Type B pancreatic cell (in vitro differentiated cells): ENCODE results near the gene CD274. TPM values are rescaled to one million over a fixed set of nuclear protein-coding genes. Genes with fewer than 3 reads are reported as not detected.
"Not testable (repeated sequence)": the region's sequence is repeated elsewhere in the genome, so short reads cannot be mapped to it uniquely, and the experiment has no call there.

Experiments
- DNase-seq: peaks from one replicate; pipeline ENCODE4 v3.0.0; 2021; ENCODE audit warnings: mixed read lengths; ENCODE audit not compliant: unreplicated experiment; ENCODE audit errors: extremely low spot score
- H3K27ac Mint-ChIP-seq: 2 replicates; pipeline ENCODE4 v1.8.0; 2021; ENCODE audit warnings: mild to moderate bottlenecking, mixed read lengths
- H3K27me3 Mint-ChIP-seq: 2 replicates; pipeline ENCODE4 v1.8.0; 2021; ENCODE audit warnings: mixed read lengths
- H3K36me3 Mint-ChIP-seq: 2 replicates; pipeline ENCODE4 v1.8.0; 2021; ENCODE audit warnings: mixed read lengths
- H3K4me1 Mint-ChIP-seq: one replicate; pipeline ENCODE4 v1.8.0; 2021; ENCODE audit warnings: mixed read lengths; ENCODE audit not compliant: unreplicated experiment
- H3K4me3 Mint-ChIP-seq: 2 replicates; pipeline ENCODE4 v1.8.0; 2021; ENCODE audit warnings: mild to moderate bottlenecking, mixed read lengths
- H3K9me3 Mint-ChIP-seq: 2 replicates; pipeline ENCODE4 v1.8.0; 2021; ENCODE audit warnings: mixed read lengths
- total RNA-seq: library from RNA; stranded (reverse); gene quantifications from 2 replicates; pipeline ENCODE4 v1.2.1, GENCODE V29; 2021; ENCODE audit warnings: low replicate concordance
- TF ChIP-seq, protein P1 (sequence below): fragments of 200-600 bp; sonication (generic); conservative IDR thresholded peaks from 2 replicates; pipeline ENCODE4 v1.5.0; 2021; ENCODE audit warnings: antibody characterized with exemption, mild to moderate bottlenecking

The CD274 gene
- total RNA-seq, 1 donor from 2014 or later = 1.2 TPM

DNA sequence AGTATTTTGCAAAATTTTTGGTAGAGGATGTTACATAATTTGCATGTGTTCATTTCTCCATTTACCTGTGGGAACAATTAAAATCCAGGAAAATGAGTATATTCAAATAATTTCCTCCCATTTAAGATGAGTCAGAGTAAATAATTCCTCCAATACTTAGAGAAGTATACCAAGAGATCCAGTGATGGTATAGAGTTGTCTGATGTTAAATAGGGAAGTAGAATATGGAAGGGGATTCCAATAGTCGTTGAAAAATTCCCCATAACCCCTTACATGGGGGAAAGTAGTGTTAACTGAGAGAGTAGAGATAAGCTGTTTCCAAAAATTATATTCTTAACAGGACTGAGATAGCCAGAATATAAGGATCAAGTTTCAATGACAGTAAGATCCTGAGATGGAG is 15.7 kb downstream of the CD274 start:
- TF ChIP-seq, protein P1, sequence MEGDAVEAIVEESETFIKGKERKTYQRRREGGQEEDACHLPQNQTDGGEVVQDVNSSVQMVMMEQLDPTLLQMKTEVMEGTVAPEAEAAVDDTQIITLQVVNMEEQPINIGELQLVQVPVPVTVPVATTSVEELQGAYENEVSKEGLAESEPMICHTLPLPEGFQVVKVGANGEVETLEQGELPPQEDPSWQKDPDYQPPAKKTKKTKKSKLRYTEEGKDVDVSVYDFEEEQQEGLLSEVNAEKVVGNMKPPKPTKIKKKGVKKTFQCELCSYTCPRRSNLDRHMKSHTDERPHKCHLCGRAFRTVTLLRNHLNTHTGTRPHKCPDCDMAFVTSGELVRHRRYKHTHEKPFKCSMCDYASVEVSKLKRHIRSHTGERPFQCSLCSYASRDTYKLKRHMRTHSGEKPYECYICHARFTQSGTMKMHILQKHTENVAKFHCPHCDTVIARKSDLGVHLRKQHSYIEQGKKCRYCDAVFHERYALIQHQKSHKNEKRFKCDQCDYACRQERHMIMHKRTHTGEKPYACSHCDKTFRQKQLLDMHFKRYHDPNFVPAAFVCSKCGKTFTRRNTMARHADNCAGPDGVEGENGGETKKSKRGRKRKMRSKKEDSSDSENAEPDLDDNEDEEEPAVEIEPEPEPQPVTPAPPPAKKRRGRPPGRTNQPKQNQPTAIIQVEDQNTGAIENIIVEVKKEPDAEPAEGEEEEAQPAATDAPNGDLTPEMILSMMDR = no peak
- Mint-ChIP-seq H3K4me1 (no peaks in the 10 kb centered on the region), H3K36me3 (no peaks in the 10 kb centered on the region), H3K4me3 (no peak overlapping the region), H3K27ac (no peak overlapping the region), H3K27me3 (no peaks in the 10 kb centered on the region), H3K9me3 (no peaks in the 10 kb centered on the region)
- DNase-seq = no peak

DNA sequence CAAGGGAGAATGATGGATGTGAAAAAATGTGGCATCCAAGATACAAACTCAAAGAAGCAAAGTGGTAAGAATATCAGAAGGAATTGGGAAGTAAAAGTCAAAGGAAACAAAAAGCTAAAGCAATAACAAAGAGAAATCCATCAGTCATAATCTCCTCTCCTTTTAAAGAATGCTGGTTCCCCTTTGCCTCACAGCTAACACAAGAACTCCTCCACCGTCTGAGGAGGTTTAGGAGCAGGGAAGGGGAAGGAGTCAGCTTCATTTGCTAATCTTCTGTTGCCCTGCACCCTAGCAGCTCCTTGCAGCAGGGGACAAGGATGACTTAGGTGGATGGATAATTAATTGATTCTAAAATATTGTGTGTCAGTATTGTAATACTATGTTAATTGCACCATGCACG is 16.4 kb downstream of the CD274 start:
- Mint-ChIP-seq H3K4me3 (no peak overlapping the region), H3K9me3 (no peaks in the 10 kb centered on the region), H3K4me1 (no peaks in the 10 kb centered on the region), H3K27me3 (no peaks in the 10 kb centered on the region), H3K36me3 (no peaks in the 10 kb centered on the region), H3K27ac (no peak overlapping the region)
- DNase-seq = no peak
- TF ChIP-seq, protein P1 = no peak

DNA sequence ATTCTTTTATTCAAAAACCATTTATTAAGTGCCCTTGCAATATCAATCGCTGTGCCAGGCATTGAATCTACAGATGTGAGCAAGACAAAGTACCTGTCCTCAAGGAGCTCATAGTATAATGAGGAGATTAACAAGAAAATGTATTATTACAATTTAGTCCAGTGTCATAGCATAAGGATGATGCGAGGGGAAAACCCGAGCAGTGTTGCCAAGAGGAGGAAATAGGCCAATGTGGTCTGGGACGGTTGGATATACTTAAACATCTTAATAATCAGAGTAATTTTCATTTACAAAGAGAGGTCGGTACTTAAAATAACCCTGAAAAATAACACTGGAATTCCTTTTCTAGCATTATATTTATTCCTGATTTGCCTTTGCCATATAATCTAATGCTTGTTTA is 18.5 kb downstream of the CD274 start:
- Mint-ChIP-seq H3K9me3 (no peaks in the 10 kb centered on the region), H3K36me3 (no peaks in the 10 kb centered on the region), H3K4me1 (no peaks in the 10 kb centered on the region), H3K27me3 (no peaks in the 10 kb centered on the region), H3K27ac (no peak overlapping the region), H3K4me3 (no peak overlapping the region)
- DNase-seq = no peak
- TF ChIP-seq, protein P1 = no peak

DNA sequence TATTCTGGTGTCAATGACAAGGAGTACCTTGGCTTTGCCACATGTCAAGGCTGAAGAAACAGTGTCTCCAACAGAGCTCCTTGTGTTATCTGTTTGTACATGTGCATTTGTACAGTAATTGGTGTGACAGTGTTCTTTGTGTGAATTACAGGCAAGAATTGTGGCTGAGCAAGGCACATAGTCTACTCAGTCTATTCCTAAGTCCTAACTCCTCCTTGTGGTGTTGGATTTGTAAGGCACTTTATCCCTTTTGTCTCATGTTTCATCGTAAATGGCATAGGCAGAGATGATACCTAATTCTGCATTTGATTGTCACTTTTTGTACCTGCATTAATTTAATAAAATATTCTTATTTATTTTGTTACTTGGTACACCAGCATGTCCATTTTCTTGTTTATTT is 19.8 kb downstream of the CD274 start:
- Mint-ChIP-seq H3K4me1 (no peaks in the 10 kb centered on the region), H3K4me3 (no peak overlapping the region), H3K36me3 (no peaks in the 10 kb centered on the region), H3K27me3 (no peaks in the 10 kb centered on the region), H3K9me3 (no peaks in the 10 kb centered on the region), H3K27ac (no peak overlapping the region)
- TF ChIP-seq, protein P1 = no peak
- no peak for DNase-seq

DNA sequence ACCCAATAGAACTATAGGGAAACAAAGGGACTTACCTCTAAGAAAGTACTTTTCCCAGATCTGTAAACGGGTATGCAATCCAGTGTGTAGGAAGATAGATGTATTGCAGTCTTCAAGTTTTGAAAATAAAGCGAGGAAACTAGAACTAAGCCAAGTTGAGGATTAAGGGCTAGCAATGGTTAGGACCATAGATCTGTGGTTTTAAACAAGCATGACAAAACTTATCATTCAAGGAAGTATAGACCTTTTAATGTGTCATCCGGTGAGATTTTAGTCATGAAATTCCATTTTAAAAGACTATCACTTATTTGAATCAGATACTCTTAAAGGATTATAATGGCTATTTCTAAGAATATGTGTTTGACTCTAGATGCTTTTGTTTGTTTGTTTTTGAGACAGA is 20.5 kb downstream of the CD274 start:
- H3K36me3 Mint-ChIP-seq = no peaks in the 10 kb centered on the region
- DNase-seq = no peak
- TF ChIP-seq, protein P1 = no peak

DNA sequence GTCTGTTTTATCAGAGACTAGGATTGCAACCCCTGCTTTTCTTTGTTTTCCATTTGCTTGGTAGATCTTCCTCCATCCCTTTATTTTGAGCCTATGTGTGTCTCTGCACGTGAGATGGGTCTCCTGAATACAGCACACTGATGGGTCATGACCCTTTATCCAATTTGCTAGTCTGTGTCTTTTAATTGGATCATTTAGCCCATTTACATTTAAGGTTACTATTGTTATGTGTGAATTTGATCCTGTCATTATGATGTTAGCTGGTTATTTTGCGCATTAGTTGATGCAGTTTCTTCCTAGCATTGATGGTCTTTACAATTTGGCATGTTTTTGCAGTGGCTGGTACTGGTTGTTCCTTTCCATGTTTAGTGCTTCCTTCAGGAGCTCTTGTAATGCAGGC is 25.3 kb downstream of the CD274 start:
- H3K27ac Mint-ChIP-seq, H3K4me3 Mint-ChIP-seq, H3K27me3 Mint-ChIP-seq, DNase-seq, H3K9me3 Mint-ChIP-seq, H3K36me3 Mint-ChIP-seq, H3K4me1 Mint-ChIP-seq: not testable (repeated sequence)

More for the DNA sequence above, 20.5 kb downstream of the CD274 start:
- H3K4me1 Mint-ChIP-seq = no peaks in the 10 kb centered on the region
- no peaks in the 10 kb centered on the region for H3K27me3 Mint-ChIP-seq
- no peak overlapping the region for H3K27ac Mint-ChIP-seq
- H3K4me3 Mint-ChIP-seq = no peak overlapping the region
- no peaks in the 10 kb centered on the region for H3K9me3 Mint-ChIP-seq
